ENCODE measurements around the gene KIAA1671. TPM values are rescaled to one million over a fixed set of nuclear protein-coding genes. Genes with fewer than 3 reads are reported as not detected.

Gene KIAA1671
- total and polyA plus RNA-seq, 9 of the 15 experiments (the other 6 are each of a cell fraction or from before 2014, with no cell fraction given): under 0.01 to 0.11 (median 0.02) TPM; not detected in 5

GRCh38 chr22:25084405-25085107 lies 132.0 kb downstream of the KIAA1671 start (continued):
- TF ChIP-seq ZZZ3 (IDR thresholded peaks at IDR 0.05): no peak

- ChIA-PET POLR2A (no interaction called here), CTCF (ENCODE audit: low intra/inter-chr PET ratio) (no interaction called here)
- intact Hi-C loops (cut with micrococcal nuclease): no loop called here
- WGBS (ENCODE audit: insufficient coverage, low coverage, missing lambda C conversion rate): 0% methylated on average over 1 of the region's 6 CpGs
- no peak overlapping the region for H3K4me2 ChIP-seq (ENCODE audit: insufficient read depth, low read length)
- no peak for DNase-seq (ENCODE audit: extremely low read depth in 1 of 4, low spot score in 3 of 4)
- no peak overlapping the region for H3K4me3 ChIP-seq
- no peaks in the 10 kb centered on the region for H3K36me3 ChIP-seq (ENCODE audit: control insufficient read depth, insufficient read depth, low read length)
- TF ChIP-seq RBBP5 (IDR thresholded peaks at IDR 0.05; ENCODE audit: borderline replicate concordance, insufficient read depth, low read length, poor library complexity, severe bottlenecking) (no peak), NFIC (IDR thresholded peaks at IDR 0.05) (peak; percentile 46)
- H4K20me1 ChIP-seq (replicated peaks; ENCODE audit: control insufficient read depth, insufficient read depth, low read length): no peaks in the 10 kb centered on the region
- H3K27ac ChIP-seq (ENCODE audit: extremely low read depth, low read depth, low read length): no peak overlapping the region
- no peak for ATAC-seq
- no TSS peak for BruUV-seq (replicated peaks)
- peaks cover 0 to 7% of the 10 kb centered on the region in 2 experiments; a peak in 1 of 5 replicates for H3K27me3 ChIP-seq (ENCODE audit: control insufficient read depth in 2 of 2, insufficient read depth in 2 of 2, low read length in 2 of 2)
- H2AFZ ChIP-seq (ENCODE audit: low read depth, low read length): no peak overlapping the region
- in situ Hi-C loops (cut with MboI): no loop called here
- H3K9ac ChIP-seq (ENCODE audit: insufficient read depth in 1 of 2, low read depth in 2 of 2, low read length in 2 of 2): no peak overlapping the region
- H3K9me3 ChIP-seq (replicated peaks; ENCODE audit: control insufficient read depth, insufficient read depth, low read depth, low read length): no peaks in the 10 kb centered on the region
- no peaks in the 10 kb centered on the region for H3K4me1 ChIP-seq (replicated peaks in 1 of 2; ENCODE audit: control insufficient read depth in 2 of 2, insufficient read depth in 2 of 2, low read length in 2 of 2)
- H3K79me2 ChIP-seq (ENCODE audit: control insufficient read depth, insufficient read depth, low read length): no peaks in the 10 kb centered on the region
- no peak for FAIRE-seq
- H3K9me1 ChIP-seq (ENCODE audit: control insufficient read depth, insufficient read depth, low read length): no peaks in the 10 kb centered on the region
Measured at GRCh38 chr22:25085156-25085555, 132.6 kb downstream of the KIAA1671 start.
